Activated CD8-positive, alpha-beta memory T cell treated with anti-CD3 and anti-CD28 coated beads, Interleukin-2, amount 50 U/mL, for 48 hours (primary cell): ENCODE data around the gene DLG4.

Experiments used
- DNase-seq: peaks from one replicate; pipeline ENCODE4 v3.0.0-alpha.2; 2020

The DLG4 gene

DNA sequence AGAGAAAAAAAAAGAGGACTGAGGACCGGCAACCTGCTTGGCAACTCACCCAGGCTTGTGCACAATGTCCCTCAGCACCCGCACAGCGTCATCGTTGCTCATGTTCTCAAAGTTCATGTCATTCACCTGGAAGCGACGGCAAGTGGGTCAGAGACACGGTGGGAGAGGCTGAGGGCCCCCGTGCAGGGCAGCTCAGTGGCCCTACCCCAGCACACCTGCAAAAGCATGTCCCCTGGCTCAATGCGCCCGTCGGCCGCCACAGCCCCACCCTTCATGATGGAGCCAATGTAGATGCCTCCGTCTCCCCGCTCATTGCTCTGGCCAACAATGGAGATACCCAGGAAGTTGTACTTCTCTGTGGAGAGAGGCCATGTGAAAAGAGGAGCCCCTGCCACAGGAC is 9.3 kb upstream of the DLG4 start:
- no peak for DNase-seq

DNA sequence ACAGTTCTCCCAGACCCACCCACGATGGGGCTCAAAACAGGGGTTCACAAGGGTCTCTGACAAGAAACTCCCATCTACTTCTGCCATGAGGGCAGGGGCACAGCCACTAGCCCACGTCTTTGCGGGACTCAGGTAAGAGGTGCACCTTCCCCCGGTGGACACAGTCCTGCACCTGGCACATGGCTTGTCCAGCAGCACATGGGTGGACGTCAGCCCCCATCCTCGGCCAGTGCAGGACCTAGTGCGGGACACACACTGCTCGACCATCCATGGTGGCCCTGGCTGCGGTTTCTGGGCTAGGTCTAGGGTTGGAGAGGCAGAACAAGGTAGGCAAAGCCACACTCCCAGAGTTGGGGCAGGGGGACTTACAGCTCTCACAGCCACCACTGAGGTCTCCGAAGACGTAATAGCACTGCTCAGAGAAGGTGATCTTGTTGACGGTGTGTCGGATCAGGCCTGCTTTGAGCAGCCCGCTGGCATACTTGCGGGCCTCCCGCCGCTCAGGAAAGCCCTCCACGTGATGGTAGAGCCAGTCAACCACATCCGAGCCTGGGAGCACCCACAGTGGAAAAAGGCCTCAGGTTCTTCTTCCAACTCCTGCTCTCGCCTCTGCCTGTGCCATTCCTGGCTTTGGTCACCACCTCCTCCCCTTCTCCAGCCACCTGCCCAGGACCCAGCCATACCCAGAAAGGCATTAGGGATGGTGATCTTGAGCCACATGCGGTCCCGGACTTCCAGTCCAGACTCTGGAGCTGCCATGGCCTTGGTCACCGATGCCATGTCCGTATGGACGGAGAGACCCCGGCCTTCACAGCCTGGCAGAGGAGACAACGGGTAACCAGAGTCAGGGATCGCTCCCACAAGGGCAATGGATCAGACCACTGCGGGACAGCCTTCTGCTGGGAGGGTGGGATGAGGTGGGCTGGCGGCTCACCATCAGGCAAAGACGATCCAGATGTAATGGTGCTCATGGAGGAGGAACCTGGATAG is 7.4 kb upstream of the DLG4 start:
- DNase-seq = no peak

DNA sequence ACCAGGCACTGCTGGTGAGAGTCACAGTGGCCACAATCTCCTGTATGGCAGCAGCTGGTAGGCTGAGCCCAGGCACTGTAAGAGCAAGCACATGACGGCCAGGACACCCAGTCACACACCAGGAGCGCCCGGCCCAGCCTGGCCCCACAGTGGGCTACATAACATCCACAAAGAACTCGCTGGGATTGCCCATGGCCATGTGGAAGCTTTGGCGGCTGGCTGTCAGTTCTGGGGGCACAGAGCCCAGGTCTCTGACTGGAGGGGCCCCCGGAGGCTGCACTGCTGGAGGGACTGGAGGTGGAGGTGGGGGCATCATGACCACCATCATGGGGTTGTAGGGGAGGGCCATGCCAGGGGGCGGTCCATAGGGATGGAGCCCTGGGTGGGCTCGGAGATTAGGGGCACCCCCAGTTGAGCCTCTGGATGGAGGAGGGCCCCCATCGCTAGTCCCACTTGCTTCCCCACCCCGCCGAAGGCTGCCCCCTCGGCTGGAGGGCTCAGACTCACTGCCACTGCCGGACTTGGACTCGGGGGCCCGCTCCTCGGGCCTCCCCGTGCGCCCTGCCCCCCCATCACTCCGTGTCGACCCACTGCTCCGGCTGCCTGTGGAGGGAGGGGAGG is 6.2 kb upstream of the DLG4 start:
- DNase-seq = no peak

DNA sequence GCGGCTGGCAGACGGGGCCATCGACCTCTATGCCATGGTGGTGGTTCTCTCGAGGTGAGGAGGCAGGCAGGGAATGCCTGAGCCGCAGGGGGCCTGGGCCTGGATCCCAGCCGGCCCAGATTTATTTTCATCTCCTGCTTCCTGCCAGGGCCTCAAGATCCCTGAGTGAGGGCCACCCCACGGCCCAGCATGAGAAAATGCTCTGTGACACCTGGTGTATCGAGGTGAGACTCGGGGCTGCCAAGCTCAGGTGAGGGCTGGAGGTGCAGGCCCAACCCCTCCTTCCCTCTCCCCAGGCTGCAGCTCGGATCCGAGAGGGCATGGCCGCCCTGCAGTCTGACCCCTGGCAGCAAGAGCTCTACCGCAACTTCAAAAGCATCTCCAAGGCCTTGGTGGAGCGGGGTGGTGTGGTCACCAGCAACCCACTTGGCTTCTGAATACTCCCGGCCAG is 5.0 kb upstream of the DLG4 start:
- DNase-seq = no peak

DNA sequence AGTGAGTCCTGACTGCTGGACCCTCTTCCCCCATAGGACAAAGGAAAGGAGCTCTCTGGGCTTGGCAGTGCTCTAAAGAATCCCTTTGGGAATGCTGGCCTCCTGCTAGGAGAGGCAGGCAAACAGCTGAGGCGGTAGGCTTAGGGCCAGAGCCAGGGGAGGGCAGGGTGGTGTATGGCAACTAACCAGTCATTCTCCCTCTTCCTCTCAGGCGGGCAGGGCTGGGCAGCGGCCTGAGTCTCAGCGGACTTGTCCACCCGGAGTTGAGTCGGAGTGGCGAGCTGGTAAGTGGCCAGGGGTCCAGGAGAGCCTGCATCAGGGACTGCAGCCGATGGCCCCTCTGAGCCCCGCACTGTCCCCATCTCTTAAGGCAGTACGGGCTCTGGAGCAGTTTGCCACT is 4.5 kb upstream of the DLG4 start:
- DNase-seq = no peak

DNA sequence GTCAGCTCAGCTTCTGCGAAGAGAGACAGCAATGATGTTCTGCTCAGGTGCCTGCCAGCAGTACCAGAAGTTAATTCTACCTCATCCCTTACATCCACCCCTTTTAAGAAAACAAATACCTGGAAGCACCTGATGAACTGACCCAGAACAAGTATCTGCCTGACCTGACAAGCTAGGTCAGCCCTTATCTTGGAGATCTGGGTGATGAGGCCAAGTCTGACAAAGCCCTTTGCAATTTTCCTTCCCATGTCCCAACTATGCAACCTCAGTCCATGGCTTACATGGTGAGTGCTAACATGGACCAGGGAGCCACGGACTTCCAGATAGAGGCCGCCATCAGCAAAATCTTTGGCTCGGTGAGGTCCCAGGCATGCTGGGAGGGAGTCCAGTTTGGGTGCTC is 3.7 kb upstream of the DLG4 start:
- DNase-seq = no peak

DNA sequence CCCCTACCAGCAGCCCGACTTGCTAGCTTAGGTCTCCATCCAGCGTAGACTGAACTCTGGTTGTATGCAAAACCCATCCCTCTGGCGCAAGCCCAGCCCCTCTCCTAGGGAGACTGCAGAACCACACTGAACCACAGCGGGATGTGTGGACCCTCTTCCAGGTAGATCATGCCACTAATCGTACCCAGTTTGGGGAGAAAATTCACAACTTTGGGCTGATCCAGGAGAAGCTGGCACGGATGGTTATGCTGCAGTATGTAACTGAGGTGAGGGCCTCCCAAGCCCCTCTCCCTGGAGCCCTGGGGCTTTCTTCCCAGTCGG is 3.3 kb upstream of the DLG4 start:
- no peak for DNase-seq

DNA sequence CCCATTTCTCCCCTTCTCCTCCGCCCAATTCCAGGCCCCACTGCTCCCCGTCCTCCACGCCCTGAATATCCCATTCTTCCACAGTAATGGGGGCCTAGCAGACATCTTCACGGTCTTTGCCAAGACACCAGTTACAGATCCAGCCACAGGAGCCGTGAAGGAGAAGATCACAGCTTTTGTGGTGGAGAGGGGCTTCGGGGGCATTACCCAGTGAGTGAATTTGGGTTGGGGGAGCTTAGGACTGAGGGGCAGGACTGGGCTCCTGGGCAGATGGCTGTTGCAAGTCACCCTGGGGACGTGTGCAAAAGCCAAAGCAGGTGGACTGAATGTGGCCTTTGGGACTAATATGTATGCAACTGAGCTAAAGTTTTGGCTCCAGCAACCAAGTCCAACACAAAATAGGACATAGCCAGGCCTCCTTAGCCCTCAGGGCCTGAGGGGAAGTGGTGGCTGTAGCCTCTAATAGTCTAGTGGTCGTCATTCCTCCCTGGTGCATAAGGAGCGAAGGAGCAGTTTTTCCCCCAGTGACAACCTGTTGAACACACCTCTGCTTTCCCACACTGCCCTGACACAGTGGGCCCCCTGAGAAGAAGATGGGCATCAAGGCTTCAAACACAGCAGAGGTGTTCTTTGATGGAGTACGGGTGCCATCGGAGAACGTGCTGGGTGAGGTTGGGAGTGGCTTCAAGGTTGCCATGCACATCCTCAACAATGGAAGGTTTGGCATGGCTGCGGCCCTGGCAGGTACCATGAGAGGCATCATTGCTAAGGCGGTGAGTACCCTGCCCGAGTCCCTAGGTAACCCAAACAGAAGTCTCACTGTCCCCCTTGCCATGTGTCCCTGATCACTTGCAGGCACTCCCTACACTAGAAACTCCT is 2.7 kb upstream of the DLG4 start:
- no peak for DNase-seq

DNA sequence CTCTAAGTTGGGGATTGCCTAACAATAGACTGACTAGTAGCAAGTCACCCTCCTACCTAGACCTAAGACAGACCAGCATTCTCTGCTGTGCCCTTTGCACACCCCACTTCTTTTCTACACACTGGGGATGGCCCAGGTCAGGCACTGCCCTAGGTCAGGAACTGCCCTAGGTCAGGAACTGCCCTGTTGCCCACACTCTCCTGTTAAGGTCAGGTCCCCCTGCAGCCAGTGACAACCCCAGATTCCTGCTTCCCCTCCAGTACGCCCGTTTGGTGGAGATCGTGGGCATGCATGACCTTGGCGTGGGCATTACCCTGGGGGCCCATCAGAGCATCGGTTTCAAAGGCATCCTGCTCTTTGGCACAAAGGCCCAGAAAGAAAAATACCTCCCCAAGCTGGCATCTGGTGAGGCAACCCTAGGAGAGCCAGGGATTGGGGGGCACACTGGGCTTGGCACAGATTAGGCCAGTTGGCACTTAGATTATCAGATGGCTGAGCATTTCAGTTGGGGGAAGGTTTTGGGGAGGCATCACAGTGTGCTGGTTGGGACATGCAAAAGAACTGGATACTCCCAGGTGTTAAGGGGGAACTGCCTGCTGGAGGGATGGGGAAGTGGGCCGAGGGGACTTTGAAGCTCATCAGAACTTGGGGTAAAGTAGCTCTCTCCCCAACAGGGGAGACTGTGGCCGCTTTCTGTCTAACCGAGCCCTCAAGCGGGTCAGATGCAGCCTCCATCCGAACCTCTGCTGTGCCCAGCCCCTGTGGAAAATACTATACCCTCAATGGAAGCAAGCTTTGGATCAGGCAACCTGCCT is 1.8 kb upstream of the DLG4 start:
- no peak for DNase-seq

DNA sequence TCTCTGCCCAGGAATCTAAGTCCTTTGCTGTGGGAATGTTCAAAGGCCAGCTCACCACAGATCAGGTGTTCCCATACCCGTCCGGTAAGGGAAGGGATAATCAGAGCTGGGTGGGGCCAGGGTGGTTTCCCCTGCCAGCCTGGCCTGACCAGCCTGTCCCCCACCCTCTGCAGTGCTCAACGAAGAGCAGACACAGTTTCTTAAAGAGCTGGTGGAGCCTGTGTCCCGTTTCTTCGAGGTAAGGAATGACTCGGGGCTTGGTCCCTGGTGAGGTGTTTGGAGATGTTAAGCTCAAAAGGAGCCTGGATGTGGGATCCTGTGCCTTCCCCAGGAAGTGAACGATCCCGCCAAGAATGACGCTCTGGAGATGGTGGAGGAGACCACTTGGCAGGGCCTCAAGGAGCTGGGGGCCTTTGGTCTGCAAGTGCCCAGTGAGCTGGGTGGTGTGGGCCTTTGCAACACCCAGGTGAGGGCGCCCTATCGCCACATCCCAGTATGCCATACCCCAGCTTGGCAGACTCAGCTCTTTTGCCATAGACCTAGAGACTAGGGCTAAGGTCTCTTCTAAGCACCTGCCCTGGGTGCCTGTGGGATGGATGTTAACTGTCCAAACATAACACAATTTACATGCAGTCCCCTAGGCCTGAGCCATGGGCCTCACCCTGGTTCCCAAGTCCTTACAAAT is 1.1 kb upstream of the DLG4 start:
- DNase-seq = peak; percentile 81

DNA sequence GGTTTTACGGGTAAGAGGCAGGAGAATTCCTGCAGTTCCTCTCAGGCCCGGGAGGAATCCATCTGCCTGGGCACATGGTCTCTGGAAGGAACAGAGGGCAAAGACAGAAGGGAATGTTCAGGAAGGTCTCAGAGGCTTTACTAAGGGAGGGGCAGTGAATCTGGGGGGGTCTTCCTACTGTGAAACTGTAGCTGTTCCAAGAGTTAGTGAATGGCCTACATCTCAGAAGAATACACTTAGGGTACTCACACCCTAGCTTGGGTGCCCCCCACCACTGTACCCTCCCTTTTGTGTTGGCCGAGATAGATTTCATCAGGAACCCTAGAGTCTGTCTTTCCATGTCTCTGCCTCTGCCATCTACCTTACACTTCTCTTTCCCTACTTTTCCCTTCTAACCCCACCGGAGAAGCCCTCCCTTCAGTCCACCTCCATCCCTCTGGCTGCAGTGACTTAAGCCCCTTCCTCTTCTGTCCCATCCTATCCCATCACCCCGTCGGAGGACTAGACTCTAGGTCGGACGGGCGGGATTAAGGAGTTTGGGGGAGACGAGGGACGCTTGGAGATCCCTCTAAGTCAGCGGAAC is 316 bp downstream of the DLG4 start:
- no peak for DNase-seq

DNA sequence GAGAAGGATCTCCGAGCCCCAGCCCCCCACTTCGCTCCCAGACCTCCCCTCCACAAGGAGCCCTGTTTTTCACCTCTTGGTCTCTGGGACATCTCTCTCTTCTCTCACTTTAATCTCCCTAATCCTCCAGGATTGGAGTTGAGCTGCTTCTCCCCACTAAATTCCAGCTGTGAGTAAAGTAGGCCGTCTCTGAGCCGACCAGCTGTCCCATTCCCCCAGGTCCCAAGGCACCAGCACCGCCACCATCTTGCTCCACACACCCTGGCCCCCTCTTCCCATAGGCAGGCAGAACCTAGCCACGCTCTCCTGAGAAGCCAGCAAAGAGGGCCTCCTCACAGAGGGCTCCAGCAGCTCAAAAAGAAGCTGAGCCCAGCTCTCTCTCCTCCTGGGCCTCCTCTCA is 878 bp downstream of the DLG4 start:
- DNase-seq = no peak

DNA sequence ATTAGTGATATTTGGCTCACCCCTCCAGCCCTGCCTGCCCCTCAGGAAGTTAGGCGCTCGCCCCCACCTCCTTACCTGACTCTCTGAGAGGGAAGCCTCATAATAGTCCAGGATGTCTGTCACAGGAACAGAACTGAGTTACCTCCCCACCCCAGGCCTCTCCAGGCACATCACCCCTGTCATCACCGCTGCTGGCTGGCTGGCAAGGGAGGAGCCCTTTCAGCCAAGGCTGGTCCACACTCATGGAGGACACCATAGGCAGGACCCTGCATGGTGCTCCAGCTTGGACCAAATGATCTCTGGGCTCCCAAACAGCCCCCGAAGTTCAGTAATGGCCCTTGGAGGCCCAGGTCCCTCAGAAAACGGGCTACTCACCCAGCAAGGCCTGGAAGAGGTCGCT is 1.5 kb downstream of the DLG4 start:
- no peak for DNase-seq

DNA sequence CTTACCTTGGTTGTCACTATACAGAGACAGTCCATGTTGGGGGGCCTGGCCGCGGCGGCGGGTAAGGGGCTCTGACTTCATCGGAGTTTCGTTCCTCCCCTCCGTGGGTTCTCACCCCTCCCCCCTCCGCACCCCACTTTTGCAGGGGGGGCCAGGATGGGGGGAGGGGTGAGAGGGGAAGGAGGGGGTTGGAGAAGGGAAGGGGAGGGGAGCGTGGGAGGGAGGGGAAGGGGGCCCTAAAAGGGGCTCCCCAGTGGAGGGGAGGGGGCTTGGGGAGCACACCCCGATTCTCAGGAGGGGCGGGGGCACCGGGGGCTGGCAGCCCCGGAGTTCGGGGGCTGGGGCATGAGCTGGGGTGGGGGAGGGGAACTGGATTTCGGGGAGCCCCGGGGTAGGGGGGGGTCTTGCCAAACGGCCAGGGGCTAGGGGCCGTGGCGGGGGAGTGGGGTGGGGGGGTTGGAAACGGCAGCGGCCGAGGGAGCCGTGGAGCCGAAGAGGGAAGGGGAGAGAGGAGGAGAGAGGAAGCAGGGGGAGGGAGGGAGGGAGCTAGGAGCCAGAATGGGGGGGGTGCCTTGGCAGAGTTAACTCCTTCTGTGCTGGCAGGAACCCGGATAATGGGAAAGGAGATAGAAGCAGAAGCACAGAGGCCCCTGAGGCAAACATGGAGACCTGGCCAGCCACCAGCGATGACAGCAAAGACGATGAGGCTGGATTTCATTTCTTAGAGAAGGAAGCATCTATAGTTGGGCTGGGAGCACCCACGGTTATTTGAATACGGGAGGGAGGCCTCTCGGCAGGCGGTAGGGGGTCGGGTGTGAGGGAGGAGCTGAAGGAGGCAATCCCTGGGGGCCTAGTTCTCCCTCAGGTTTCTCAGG is 2.3 kb downstream of the DLG4 start:
- no peak for DNase-seq

DNA sequence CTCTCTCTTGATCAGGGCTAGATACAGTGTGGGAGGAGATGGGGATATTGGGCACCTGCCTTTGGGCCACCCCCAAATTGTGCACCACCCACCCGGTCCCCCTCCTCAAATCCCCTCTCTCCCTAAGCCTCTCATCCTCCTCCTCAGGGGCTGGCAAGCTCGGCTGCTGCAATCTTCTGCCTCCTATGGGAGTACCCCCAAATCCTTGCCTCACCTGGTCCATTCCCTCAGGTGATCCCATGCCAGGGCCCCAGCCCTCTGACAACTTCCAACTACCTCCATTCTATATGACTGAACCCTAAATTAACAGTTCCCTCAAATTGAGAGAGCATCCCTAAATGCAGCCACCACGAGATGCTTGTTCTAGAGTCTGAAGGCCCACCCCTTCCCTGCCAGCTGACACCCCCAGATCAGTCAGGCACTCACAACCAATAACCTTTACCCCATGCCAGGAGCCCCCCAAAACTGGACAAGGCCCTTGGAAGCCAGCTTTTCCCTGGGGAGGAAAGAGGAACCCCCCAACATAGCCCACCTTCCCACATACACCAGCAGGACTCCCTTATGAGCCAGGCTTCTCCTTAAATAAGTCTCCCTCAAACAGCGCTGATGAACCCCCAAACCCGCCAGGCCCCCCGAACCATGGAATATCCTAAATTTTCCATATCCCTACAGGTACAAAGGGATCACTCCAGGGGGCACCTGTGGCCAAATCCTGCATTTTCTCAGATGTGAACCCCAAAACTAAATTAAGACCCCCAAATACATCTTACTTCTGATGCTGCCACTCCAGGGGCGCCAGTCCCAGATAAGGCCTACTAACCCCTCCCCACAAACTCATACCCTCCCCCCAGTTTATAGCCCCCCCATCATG is 3.2 kb downstream of the DLG4 start:
- no peak for DNase-seq

DNA sequence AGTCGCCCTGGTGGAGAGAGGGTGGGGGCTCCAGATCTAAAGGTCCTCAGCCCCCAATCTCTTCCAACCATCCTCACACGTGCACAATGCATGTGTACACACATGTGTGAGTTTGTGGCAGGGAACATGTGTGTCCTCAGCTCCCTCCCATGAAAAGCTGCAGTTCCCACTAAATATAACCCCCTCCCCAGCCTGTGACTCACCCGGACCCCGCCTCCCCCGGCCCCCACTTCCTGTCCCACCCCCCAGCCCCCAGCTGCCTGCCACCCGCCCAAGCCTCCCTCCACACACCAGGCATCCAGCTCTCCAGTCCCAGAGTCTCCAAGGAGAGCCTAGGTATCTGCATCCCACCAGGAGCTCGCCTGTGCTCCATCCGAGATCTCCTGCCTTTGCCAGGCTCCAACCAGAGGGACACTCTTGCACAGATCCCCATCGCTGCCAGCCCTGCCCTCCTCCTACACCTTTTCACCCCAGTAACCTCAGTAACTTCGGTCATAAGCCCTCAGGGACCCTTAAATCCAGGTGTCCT is 3.9 kb downstream of the DLG4 start:
- DNase-seq = no peak

DNA sequence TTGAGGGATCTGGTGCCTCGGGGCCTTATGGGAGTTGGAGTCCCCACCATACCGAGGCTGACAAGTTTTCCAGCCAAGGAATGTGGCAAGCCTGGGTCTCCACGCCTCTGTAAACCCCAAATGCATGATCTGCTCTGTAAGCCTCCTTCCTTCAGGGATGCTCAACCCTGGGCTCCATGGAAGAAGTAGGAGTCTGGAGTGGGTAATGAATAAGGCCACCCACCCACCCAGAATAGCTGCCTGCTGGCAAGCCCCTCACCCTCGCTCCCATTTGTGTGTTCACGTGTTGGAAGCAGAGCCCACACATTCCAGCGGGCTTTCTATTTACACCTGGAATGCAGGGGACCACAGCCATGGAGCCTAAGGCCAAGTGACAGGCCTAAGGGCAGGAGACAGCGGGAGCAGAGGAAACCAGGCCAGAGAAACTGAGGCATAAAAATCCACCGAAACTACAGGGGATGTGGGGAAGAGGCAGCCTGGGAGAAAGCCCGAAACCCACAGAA is 4.4 kb downstream of the DLG4 start:
- no peak for DNase-seq

DNA sequence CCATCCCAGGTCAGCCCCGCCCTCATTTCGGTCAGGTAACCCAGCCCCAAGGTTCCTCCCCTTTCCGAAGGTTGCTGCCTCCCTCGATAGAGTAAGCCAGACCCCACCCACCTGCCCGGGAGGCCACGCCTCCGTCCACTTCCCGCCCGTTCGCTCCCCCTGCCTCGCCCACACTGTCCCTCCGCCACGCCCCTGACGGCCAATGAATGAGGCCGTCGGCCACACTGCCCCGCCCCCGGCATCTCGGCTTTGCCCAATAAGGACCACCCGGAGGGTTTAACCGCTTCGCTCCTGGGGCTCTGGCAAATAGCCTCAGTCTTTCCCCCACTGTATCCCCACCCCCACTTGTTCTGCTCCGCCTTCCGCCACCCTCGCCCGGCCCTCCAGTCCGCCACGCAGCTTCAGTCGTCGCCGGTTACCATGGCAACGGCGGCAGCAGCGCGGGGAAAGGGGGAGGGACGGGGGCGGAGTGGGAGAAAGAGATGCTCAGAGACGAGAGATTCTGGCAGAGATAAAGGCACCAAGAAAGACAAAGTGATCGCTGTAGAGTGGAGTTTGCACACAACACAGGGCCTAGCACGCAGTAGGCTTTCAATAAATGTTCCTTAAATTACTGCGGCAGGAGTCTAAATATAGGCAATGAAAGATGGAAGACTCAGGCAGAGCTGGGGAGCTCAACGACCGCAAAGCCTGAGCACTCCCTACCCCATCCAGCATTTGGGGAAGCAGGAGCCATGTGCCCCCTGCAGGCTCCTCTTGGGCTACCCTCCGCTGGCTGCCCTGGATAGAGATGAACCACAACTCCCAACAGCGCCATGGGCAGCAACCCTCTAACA is 5.1 kb downstream of the DLG4 start:
- DNase-seq = peak; percentile 99
